GM21360 (cell line): Measurements from ENCODE around the gene ATG7.

Source experiments
- ATAC-seq: cut with Tn5 transposase; IDR thresholded peaks from one replicate; pipeline ENCODE4 v1.9.1; 2021; ENCODE audit warnings: mild to moderate bottlenecking, moderate library complexity; ENCODE audit not compliant: unreplicated experiment

Gene ATG7

GRCh38 chr3:11350374-11350773, 78.2 kb downstream of the ATG7 start:
- no peak for ATAC-seq

DNA sequence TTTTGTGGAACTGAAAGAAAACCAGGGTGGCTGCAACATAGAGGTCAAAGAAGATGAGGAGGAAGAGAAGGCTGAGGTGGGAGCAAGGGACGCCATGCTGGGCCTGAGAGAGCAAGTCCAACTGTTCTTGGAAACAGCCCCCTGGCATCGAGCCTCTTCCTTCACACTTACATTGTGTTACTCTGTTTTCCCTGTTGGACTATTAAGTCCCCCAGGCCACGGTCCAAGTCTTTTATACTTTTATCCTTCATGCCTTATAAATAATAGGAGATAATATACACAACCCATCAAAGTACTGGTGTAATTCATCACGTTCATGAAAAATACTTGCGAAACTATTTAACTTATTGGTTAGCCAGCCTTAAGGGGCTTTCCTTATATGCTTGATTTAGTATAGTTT, 79.3 kb downstream of the ATG7 start:
- ATAC-seq, result no peak

GRCh38 chr3:11356269-11356668, 84.1 kb downstream of the ATG7 start:
- ATAC-seq, result no peak

DNA sequence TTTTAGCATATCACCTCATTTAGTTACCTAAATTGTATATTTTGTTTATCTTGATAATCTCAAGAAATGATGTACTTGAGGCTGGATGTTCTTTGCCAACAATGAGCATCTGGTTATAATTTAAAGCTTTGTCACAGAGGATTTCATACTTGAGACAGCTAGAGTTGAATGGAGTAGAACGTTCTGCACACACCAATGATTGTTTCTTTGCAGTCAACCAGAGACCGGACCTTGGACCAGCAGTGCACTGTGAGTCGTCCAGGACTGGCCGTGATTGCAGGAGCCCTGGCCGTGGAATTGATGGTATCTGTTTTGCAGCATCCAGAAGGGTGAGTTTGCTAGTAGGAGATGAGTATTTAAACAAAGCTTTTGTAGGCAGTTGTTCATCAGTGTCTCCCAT, 90.4 kb downstream of the ATG7 start:
- no peak for ATAC-seq

- no peak for ATAC-seq
These were observed 91.5 kb downstream of the ATG7 start for GRCh38 chr3:11363715-11364114.

DNA sequence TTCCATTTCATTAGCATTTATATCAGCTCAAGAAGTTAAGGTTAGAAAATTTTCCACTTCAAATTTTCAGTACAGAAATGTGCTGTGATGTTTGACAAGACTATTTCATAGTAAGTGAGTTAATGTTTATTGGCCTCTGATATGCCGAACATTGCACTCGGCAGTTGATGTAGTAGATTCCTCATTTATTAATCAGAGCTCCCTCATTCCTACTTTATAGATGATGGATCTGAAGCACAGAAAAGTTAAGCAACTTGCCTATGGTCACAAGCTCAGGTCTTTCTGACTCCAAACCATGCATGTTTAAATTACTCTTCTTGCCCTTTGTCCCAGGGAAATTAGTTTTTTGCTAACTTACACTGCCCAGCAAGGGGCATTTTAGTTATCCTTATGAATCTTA, 92.0 kb downstream of the ATG7 start:
- no peak for ATAC-seq

GRCh38 chr3:11367143-11367693, 95.0 kb downstream of the ATG7 start:
- ATAC-seq, result no peak

DNA sequence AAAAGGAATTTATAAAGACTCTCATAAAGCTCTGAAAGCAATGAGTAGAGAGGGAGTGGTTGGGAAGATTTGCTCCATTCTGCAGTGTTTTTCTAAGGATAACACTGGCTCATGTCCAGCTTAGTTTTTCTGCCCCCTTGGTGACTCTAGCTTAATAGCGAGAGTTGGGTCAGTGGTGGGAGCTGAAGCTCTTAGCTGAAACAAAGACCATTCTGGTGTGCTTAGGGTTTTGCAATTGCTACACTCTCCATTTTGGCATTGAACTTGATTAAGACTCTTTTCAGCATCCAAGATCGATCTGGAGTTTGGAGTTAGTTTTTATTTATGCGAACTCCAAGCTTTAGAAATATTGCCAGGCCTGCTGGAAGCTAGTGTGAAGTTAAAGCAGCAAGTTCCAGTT, 98.0 kb downstream of the ATG7 start:
- no peak for ATAC-seq

- no peak for ATAC-seq
These were observed 98.8 kb downstream of the ATG7 start for GRCh38 chr3:11370966-11371365.

DNA sequence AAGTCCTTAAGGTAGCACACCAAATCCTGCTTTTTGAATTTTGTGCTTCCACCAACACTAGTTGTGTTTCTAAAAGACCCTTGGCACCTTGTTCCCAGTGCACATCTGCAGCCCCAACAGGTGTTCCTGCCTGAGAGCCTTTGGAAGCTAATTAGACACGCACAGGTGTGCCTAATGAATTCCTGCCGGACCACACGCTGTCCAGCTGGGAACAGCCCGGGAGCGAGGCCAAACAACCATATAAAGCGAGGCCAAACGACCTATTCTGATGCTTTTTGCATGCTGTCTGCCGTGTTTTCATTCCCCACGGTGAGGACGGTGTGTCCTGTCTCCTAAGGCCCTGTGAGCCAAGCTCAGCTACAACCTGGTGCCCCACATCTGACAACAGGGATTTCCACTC, 99.5 kb downstream of the ATG7 start:
- no peak for ATAC-seq

- ATAC-seq, result no peak
These were observed 101.0 kb downstream of the ATG7 start for GRCh38 chr3:11373235-11373634.

- ATAC-seq, result no peak
These were observed 101.5 kb downstream of the ATG7 start for GRCh38 chr3:11373654-11374053.

DNA sequence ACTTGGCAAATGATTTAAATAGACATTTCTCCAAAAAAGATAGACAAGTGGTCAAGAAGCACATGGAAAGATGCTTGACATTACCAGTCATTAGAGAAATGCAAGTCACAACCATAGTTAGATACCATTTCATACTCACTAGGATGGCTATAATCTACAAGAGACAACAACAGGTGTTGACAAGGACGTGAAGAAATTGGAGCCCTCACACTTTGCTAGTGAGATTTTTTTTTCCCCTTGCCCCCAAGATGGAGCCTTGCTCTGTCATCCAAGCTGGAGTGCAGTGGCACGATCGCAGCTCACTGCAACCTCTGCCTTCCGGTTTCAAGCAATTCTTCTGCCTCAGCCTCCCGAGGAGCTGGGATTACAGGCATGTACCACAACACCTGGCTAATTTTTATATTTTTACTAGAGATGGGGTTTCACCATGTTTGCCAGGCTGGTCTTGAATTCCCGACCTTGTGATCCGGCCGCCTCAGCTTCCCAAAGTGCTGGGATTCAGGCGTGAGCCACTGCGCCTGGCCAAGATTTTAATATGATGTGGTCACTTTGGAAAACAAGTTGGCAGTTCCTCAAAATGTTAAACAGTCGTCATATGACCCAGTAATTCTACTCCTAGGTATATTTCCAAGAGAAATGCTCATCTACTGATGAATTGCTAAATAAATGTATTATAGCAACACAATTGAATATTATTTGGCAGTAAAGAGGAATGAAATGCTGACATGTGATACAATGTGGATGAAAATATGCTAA, 103.3 kb downstream of the ATG7 start:
- no peak for ATAC-seq

DNA sequence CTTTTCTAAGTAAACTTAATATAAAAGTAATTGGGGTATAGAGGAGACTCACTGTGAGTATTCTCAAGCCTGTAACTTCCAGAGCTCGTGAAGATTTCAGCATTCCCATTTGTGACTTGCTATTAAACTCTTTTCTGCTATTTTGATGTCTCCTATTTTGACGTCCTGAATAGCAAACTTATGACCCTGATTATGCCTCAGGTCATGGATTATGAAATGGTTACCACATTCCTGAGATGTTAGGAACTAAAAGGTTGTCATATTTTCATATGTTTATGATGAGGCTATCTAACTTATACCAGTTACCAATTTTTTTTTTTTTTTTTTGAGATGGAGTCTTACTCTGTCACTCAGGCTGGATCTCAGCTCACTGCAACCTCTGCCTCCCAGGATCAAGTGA, 105.5 kb downstream of the ATG7 start:
- no peak for ATAC-seq

GRCh38 chr3:11379238-11379823, 107.1 kb downstream of the ATG7 start:
- no peak for ATAC-seq

GRCh38 chr3:11379824-11380701, 107.9 kb downstream of the ATG7 start:
- ATAC-seq, result no peak

GRCh38 chr3:11381141-11381540, 108.9 kb downstream of the ATG7 start:
- ATAC-seq, result no peak

GRCh38 chr3:11381563-11381962, 109.4 kb downstream of the ATG7 start:
- ATAC-seq, result no peak

- no peak for ATAC-seq
These were observed 110.0 kb downstream of the ATG7 start for GRCh38 chr3:11382146-11382745.

GRCh38 chr3:11384074-11384473, 111.9 kb downstream of the ATG7 start:
- no peak for ATAC-seq

- no peak for ATAC-seq
These were observed 113.1 kb downstream of the ATG7 start for GRCh38 chr3:11385326-11385725.
